Stomach (tissue), 4 donors: ENCODE measurements around the gene ZMYND8.
"Not testable (repeated sequence)": the region's sequence is repeated elsewhere in the genome, so short reads cannot be mapped to it uniquely, and the experiment has no call there.

Experiments
- EP300 ChIP-seq: sonication (generic); formaldehyde crosslinking; IDR thresholded peaks from one replicate; pipeline ENCODE4 v1.6.1; 2017; ENCODE audit warnings: antibody characterized with exemption
- POLR2A ChIP-seq, 4 donors: fragments of 450-650 bp; IDR thresholded peaks; one replicate each; pipeline ENCODE4 v1.6.1; 2016; ENCODE audit warnings: antibody characterized with exemption in 4 of 4, control low read depth in 2 of 4, mild to moderate bottlenecking in 1 of 4, moderate library complexity in 1 of 4
- POLR2AphosphoS5 ChIP-seq, 3 donors: sonication (generic); formaldehyde crosslinking; IDR thresholded peaks; one replicate each; pipeline ENCODE4 v1.6.1; 2016; ENCODE audit warnings: antibody characterized with exemption in 3 of 3
- TF ChIP-seq, protein P1 (sequence below), 7 experiments: fragments of 450-650 bp in 4 of 7; fragments of 200-600 bp in 3 of 7; sonication (generic) in 3 of 7; IDR thresholded peaks; one replicate each; pipeline ENCODE4 v1.5.1; 2016 to 2019; ENCODE audit warnings: antibody characterized with exemption in 7 of 7, control low read depth in 2 of 7, mild to moderate bottlenecking in 1 of 7

DNA sequence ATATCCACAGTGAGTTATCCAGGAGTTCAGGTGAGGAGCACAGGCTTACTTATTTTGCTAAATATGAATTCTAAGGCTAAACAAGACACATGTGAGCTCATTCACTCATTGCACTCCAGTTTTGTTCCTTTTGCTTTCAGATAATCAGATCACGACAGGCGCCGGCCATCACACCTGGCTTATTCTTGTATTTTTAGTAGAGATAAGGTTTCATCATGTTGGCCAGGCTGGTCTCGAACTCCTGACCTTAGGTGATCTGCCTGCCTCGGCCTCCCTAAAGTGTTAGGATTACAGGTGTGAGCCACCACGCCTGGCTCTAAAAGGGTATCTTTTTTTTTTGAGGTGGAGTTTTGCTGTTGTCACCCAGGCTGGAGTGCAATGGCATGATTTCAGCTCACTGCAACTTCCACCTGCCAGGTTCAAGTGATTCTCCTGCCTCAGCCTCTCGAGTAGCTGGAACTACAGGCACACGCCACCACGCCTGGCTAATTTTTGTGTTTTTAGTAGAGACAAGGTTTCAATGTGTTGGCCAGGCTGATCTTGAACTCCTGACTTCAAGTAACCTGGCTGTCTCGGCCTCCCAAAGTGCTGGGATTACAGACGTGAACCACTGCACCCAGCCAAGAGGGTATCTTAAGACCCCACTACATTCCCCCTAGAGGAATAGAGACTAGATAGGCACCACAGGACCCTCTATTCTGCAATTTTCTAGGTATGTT lies 37.5 kb upstream of the ZMYND8 start:
- TF ChIP-seq POLR2AphosphoS5 (IDR thresholded peaks at IDR 0.05); POLR2A (IDR thresholded peaks at IDR 0.05); EP300: not testable (repeated sequence)
- TF ChIP-seq, protein P1, sequence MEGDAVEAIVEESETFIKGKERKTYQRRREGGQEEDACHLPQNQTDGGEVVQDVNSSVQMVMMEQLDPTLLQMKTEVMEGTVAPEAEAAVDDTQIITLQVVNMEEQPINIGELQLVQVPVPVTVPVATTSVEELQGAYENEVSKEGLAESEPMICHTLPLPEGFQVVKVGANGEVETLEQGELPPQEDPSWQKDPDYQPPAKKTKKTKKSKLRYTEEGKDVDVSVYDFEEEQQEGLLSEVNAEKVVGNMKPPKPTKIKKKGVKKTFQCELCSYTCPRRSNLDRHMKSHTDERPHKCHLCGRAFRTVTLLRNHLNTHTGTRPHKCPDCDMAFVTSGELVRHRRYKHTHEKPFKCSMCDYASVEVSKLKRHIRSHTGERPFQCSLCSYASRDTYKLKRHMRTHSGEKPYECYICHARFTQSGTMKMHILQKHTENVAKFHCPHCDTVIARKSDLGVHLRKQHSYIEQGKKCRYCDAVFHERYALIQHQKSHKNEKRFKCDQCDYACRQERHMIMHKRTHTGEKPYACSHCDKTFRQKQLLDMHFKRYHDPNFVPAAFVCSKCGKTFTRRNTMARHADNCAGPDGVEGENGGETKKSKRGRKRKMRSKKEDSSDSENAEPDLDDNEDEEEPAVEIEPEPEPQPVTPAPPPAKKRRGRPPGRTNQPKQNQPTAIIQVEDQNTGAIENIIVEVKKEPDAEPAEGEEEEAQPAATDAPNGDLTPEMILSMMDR (IDR thresholded peaks at IDR 0.05): not testable (repeated sequence)
